Measurements from ENCODE around the gene GNLY.
"Not testable (repeated sequence)": the region's sequence is repeated elsewhere in the genome, so short reads cannot be mapped to it uniquely, and the experiment has no call there.

The GNLY gene

DNA sequence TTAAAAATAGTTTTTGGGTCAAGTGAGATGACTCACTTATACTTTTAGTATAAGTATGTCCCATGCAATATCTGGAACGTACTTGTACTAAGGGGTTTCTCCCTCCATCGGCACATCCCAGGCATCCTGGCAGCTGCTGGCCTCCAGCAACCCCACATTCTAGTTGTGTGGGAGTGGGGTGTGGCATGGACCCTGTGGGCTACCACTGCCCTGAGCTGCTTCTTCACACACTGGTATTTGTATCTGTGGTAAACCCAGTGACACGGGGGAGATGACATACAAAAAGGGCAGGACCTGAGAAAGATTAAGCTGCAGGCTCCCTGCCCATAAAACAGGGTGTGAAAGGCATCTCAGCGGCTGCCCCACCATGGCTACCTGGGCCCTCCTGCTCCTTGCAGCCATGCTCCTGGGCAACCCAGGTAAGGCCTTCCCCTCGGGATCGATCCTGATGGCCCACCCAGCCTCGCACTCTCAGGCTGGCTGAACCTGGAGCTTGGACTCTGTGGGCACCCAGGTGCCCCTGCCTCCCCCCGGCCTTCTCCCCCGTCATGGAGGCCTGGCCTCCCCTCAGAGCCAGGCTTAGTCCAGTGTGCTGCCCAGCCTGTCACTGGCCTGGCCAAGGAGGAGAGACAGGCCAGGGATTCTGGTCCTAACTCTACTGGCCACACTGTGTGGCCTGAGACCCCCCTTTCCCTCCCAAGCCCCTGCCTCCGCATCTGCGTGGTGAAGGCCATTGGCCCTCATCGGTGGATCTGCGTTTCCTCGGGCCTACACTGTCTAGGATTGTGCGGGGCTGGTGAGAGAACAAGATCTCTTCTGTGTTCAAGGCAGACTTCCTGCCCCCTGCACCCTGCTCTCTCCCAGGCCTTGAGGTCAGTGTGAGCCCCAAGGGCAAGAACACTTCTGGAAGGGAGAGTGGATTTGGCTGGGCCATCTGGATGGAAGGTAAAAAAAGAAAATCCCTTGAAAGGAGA lies at the start of gene GNLY:
GNLY (plus strand) TSS at position 307 of the 974 bp plus-strand sequence; CDS start at position 368, 61 bp downstream.
- Histone ChIP-seq H3K4me3 (no peak within 1 kb of the TSS), H3K27ac (peak within 1 kb of the TSS in 2 of 21 experiments; percentile 9 to 46)

DNA sequence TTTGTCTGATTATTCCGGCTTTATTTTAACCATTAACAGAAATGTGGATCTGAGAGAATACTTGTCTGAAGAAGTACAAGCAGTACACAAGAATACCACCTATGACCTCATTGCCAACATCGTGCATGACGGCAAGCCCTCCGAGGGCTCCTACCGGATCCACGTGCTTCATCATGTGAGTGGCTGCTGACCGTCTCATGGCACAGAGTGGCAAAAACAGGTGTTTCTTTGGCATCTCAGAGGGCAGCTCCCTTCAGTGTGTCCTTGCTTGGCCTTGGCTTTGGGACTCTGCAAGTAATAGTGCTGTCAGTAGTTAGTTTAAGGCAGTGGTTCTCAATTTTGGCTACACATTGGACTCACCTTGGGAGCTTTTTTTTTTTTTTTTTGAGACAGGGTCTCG lies 49.2 kb upstream of the GNLY start:
- H3K27ac ChIP-seq, result no peak overlapping the region
- H3K4me3 ChIP-seq, result no peak overlapping the region

GRCh38 chr2:85646166-85646565 lies 48.0 kb upstream of the GNLY start:
- H3K27ac ChIP-seq, result no peak overlapping the region
- H3K4me3 ChIP-seq, result no peak overlapping the region

DNA sequence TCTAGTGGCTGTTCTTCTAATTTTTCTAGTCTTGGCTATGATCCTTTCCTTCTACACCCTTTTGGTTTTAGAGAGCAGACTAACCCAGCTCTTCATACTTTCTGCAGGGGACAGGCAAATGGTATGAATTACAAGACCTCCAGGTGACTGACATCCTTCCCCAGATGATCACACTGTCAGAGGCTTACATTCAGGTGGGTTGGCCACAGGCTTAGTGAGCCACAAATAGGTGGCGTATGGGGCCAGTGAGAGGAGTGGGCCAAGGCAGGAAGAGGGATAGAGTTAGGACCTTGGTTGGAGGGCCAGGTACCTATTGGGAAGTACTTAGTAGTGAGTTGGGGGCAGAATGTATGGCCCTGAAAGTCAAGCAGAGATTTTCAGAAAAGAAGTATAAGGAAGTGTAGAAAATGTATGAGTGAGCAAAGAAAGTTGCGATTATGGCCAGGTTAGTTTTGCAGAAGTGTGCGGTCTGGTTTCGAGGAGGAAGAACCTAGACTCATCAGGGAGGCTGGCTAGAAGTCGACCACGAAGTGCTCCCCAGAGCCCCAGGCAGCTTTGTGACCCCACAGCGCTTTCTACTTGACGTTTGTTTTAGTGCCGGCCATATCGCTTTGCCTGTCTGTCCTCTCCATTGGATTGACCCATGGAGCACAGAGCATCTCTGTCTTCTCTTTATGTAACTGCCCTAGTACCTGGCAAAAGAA lies 46.2 kb upstream of the GNLY start:
- H3K4me3 ChIP-seq, result no peak overlapping the region
- H3K27ac ChIP-seq, result peak overlapping the region in 1 of 21 experiments; percentile 0

DNA sequence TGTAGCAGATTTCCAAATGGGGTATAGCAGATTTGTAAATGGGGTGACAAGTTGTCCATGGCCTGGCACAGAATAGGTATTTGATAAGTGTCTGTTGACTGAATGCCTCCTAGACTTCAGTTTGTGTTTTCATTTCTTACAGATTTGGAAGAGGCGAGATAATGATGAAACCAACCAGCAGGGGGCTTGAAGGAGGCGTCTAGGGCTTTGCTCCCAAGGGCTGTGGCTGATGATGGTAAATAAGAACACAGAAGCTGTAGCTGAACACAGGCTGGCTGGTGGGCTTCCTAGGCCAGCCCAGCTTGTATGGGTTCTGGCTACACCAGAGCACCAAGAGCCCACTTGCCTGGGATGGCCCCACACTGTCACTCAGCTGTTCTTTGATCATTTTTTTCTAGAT lies 45.5 kb upstream of the GNLY start:
- H3K4me3 ChIP-seq, result no peak overlapping the region
- H3K27ac ChIP-seq, result peak overlapping the region in 1 of 21 experiments; percentile 0

- Histone ChIP-seq H3K27ac (no peak overlapping the region), H3K4me3 (no peak overlapping the region)
Measured at GRCh38 chr2:85649201-85650190, 44.7 kb upstream of the GNLY start.

DNA sequence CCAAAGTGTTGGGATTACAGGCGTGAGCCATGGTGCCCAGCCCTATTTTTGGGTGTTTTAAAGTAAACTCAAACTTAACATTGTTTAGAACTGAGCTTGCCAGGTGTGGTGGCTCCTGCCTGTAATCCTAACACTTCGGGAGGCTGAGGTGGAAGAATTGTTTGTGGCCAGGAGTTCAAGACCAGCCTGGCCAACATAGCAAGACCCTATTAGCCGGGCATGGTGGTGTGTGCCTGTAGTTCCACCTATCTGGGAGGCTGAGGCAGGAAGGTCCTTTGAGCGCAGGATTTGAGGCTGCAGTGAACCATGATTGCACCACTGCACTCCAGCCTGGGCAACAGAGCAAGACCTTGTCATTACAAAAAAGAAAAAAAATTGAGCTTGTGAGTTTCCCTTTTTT lies 43.7 kb upstream of the GNLY start:
- no peak overlapping the region for H3K27ac ChIP-seq
- no peak overlapping the region for H3K4me3 ChIP-seq

DNA sequence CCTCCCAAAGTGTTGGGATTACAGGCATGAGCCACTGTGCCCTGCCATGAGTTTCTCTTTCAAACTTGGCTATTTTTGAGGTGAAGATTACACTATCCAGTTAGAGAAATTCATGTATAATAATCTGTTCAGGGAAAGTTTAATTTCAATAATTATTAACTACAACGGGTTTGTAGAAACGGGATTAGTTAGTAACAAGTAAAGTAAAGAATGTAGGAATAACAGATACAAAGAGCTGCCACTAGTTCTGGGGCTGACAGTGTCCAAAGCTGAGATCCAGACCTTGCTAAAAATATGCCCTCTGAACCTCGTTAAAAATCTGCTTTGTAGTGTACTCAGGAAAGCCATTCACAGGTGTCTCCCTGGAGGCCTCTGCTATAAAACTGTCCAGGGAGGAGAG lies 43.1 kb upstream of the GNLY start:
- H3K4me3 ChIP-seq, result no peak overlapping the region
- H3K27ac ChIP-seq, result no peak overlapping the region

DNA sequence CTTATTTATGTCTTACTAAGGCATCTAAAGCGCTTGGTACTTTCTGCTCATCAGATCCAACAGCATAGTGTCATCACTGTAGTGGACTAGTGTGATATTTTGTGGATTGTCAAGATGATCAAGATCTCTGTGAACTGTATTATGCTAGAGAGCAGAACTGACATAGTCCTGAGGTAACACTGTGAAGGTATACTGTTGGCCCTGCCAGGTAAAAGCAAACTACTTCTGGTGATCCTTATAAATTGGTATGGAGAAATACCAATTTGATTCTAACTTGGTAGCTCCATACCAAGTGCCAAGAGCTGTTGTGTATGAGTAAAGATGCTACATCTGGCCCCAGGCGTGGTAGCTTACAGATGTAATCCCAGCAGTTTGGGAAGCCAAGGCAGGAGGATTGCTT lies 42.1 kb upstream of the GNLY start:
- Histone ChIP-seq H3K4me3 (no peak overlapping the region), H3K27ac (no peak overlapping the region)

GRCh38 chr2:85653996-85654395 lies 40.2 kb upstream of the GNLY start:
- Histone ChIP-seq H3K27ac (no peak overlapping the region), H3K4me3 (no peak overlapping the region)

- Histone ChIP-seq H3K4me3 (no peak overlapping the region), H3K27ac (no peak overlapping the region)
Measured at GRCh38 chr2:85655961-85656417, 38.2 kb upstream of the GNLY start.

GRCh38 chr2:85656468-85656867 lies 37.7 kb upstream of the GNLY start:
- Histone ChIP-seq H3K27ac (peak overlapping the region in 1 of 21 experiments; percentile 6), H3K4me3 (no peak overlapping the region)

GRCh38 chr2:85657399-85657798 lies 36.8 kb upstream of the GNLY start:
- H3K27ac ChIP-seq, H3K4me3 ChIP-seq: not testable (repeated sequence)

DNA sequence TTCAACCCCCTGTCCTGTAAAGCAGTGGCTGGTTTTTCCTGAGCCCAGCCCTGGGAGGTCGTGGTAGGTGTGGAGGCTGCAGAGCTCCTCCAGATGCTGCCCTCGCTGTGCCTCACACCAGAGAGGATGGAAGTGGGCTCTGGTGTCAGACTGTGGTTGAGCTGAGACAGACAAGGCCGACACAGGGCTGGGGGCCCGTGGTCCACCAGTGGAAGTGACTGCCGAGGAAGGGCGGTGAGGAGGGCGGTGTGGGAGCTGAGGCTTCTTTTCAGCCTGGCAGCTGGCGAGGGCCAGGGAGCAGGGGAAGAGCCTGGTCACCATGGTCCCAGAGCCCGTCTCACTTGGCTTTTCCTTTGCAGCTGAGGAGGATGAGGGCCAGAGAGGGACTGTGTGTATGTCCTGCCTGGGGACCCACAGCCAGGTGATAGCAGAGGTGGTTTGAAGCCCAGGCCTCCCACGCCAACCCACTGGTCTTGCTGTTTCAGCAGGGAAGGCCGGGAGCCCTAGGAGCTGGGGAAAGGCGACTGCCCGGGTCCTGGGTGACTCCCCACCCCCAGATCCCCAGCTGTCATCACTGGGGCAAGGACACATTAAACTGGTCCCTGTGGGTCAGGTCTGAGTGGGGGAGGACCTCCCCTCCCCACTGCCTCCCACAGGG lies 34.7 kb upstream of the GNLY start:
- Histone ChIP-seq H3K27ac (peak overlapping the region in 1 of 21 experiments; percentile 16), H3K4me3 (no peak overlapping the region)

DNA sequence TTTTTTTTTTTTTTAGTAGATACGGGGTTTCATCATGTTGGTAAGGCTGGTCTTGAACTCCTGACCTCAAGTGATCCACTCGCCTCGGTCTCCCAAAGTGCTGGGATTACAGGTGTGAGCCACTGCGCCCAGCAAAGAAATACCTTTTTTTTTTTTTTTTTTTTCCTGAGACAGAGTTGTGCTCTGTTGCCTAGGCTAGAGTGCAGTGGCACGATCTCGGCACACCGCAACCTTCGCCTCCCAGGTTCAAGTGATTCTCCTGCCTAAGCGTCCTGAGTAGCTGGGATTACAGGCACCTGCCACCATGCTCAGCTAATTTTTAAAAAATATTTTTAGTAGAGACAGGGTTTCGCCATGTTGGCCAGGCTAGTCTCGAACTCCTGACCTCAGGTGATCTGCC lies 33.9 kb upstream of the GNLY start:
- not testable (repeated sequence) for H3K27ac ChIP-seq, H3K4me3 ChIP-seq

GRCh38 chr2:85660725-85661124 lies 33.4 kb upstream of the GNLY start:
- Histone ChIP-seq H3K27ac (peak overlapping the region in 2 of 21 experiments; percentile 26 to 31), H3K4me3 (no peak overlapping the region)

DNA sequence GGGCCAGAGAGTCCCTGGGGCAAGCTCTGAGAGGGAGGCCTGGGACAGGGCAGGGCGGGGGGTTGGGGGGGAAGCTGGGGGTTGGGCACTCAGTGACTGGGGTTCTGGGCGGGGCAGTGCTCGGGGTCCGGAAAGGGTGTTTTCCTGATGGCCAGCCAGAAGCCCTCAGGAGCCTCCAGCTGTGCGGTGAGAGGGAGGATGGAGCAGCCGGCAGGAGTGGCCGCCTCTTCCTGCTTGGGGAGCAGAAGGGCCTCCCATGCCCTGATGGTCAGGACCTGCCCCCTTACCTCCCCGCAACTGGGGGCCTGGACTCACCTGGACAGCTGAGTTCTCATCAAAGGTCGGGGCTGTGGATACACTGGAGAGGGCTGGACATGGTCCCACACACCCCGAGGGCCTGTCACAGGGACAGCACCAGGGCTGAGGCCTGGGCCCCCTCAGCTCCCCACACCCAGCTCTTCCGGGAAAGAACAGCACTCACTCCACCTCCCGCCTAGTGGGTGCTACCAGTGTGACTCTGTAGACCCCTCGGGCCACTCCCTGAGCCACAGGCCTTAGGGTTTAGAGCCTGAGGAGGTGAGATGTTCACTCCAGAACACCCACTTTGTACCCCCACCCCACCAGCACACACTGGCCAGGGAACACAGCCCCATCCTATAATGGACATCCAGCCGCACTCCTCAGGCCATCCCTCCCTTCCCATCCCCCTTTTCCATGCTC lies 32.9 kb upstream of the GNLY start:
- Histone ChIP-seq H3K27ac (peak overlapping the region in 4 of 21 experiments; percentile 20 to 44 (median 28)), H3K4me3 (no peak overlapping the region)

- no peak overlapping the region for H3K4me3 ChIP-seq
- H3K27ac ChIP-seq, result peak overlapping the region in 3 of 21 experiments; percentile 17 to 29 (median 24)
Measured at GRCh38 chr2:85662899-85663593, 31.1 kb upstream of the GNLY start.

Measured in skin epidermis (tissue), 12 donors.